GM19438 (cell line): ENCODE data around the gene SHMT1.
"Not testable (repeated sequence)": the region's sequence is repeated elsewhere in the genome, so short reads cannot be mapped to it uniquely, and the experiment has no call there.

Experiments
- ATAC-seq: cut with Tn5 transposase; IDR thresholded peaks from one replicate; pipeline ENCODE4 v1.9.1; 2021; ENCODE audit warnings: low read depth; ENCODE audit not compliant: unreplicated experiment

SHMT1 gene

DNA sequence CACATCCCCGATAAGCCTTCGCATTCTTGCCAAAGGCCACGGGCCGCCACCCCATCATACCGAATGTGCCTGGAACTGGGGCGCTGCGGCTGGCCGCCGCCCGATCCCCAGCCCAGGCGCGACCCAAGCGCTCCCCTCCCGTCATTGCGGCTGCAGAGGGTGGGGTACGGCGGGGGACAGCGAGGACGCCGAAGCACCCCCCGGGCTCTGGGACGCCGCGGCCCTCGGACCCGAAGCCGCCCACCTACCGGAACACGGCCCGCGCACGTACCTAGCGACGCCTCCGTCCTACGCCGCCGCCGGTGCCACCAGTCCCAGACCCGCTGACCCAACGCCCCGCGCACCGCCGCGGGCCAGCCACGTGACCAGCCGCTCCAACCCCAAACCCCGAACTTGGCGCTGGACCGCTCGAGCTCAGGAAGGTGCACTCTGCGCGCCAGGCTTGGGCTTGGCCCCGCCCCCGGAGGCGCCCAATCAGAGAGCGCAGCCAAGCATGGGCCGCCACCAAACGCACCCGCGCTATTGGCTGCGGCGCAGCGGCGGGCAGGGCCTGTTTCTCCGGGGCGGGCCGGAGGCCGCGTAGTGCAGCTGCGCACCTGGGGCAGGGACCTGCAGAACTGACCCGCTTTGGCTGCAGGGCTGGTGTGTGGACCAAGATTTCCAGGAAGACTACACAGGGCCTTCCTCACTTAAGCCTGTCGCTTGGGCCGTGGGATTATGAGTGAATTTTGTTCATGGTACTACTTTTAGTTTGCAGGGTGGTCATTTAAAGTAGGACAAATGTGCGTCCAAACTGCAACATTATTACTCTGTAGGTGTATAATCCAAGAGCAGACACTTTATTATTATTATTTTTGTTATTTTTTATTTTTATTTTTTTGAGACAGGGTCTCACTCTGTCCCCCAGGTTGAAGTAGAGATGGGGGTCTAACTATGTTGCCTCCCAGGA is at the start of gene SHMT1:
Gene SHMT1, minus strand, starts transcription at position 450 of the 949 bp plus-strand sequence. CDS start 7,569 bp downstream, outside the sequence.
- peak; percentile 97 for ATAC-seq

- not testable (repeated sequence) for ATAC-seq
These were observed 48.7 kb upstream of the SHMT1 start for GRCh38 chr17:18412001-18412538.

GRCh38 chr17:18411377-18411864 is 48.1 kb upstream of the SHMT1 start:
- not testable (repeated sequence) for ATAC-seq

DNA sequence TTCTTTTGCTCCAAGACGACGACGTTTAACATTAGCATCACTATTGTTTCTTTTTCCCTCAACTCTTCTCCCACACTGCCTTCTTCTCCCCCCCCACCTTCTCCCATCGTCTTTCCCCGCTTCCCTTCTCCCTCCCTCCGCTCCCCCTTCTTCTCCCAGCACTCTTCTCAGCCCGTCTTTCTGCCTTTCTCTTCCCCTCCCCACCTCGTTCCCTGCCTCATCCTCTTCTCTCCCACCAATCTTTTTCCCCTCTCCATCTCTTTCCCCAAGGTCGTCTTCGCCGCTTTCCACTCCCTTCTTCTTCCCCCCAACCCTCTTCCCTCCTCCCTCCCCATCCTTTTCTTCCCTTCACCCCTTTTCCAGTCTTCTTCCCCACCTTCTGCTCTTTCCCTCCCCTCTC is 47.4 kb upstream of the SHMT1 start:
- ATAC-seq, result not testable (repeated sequence)

- not testable (repeated sequence) for ATAC-seq
These were observed 46.0 kb upstream of the SHMT1 start for GRCh38 chr17:18409321-18409720.

GRCh38 chr17:18408906-18409305 is 45.6 kb upstream of the SHMT1 start:
- not testable (repeated sequence) for ATAC-seq

DNA sequence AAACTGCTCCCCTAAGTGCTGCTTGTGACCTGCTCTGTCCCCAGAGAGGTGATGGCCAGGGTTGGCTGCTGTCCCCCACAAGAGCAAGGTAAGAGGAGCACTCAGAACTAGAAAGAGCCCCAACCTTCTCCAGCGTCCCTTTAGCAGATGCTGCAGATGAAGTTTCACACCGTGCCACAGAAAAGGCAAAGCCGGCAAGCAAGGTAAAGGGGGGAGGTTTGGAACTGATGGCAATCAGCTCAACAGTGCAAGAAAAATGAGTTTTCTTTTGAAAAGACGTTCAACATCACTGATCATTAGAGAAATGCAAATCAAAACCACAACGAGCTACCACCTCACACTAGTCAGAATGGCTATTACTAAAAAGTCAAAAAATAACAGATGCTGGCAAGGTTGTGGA is 40.3 kb upstream of the SHMT1 start:
- peak; percentile 91 for ATAC-seq

DNA sequence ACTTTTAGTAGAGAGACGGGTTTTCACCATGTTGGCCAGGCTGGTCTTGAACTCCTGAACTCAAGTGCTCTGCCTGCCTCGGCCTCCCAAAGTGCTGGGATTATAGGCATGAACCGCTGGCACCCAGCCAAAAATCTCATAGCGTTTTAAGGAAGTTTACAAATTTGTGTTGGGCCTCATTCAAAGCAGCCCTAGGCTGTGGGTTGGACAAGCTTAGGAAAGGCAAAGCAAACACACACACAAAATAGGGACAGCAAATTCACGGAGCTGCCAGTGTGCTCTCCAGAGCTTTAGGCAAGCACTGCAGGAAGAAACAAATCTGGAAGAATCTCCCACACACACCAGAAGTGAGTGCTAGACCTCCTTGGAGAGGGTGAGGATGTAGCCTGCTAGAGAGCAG is 39.8 kb upstream of the SHMT1 start:
- ATAC-seq, result not testable (repeated sequence)

GRCh38 chr17:18401872-18402590 is 38.7 kb upstream of the SHMT1 start:
- not testable (repeated sequence) for ATAC-seq

DNA sequence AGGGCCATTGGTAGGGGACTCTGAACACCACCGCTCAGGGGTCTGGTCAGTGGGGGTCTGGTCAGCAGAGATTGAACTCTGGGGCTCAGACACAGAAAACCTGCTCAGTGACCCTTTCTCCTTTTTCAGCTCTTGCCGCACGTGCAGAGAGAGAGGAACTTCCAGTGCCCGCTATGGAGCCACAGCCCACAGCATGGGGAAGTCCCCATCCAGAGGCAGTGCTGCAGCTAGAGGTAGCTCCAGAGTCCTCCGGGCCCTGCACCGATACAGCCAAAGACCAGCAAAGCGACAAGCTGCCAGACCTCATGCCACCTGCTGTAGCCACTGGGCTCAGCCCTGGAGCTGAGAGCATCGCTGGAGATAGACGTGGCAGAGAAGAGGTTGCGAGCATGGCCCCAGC is 25.4 kb upstream of the SHMT1 start:
- not testable (repeated sequence) for ATAC-seq

GRCh38 chr17:18388266-18388665 is 24.9 kb upstream of the SHMT1 start:
- not testable (repeated sequence) for ATAC-seq

GRCh38 chr17:18387583-18387982 is 24.2 kb upstream of the SHMT1 start:
- not testable (repeated sequence) for ATAC-seq

- ATAC-seq, result not testable (repeated sequence)
These were observed 20.9 kb upstream of the SHMT1 start for GRCh38 chr17:18384271-18384670.

GRCh38 chr17:18383079-18383481 is 19.7 kb upstream of the SHMT1 start:
- ATAC-seq, result not testable (repeated sequence)

GRCh38 chr17:18382441-18383078 is 19.2 kb upstream of the SHMT1 start:
- no peak for ATAC-seq

- no peak for ATAC-seq
These were observed 18.5 kb upstream of the SHMT1 start for GRCh38 chr17:18381953-18382245.

- ATAC-seq, result no peak
These were observed 18.0 kb upstream of the SHMT1 start for GRCh38 chr17:18381158-18381952.

DNA sequence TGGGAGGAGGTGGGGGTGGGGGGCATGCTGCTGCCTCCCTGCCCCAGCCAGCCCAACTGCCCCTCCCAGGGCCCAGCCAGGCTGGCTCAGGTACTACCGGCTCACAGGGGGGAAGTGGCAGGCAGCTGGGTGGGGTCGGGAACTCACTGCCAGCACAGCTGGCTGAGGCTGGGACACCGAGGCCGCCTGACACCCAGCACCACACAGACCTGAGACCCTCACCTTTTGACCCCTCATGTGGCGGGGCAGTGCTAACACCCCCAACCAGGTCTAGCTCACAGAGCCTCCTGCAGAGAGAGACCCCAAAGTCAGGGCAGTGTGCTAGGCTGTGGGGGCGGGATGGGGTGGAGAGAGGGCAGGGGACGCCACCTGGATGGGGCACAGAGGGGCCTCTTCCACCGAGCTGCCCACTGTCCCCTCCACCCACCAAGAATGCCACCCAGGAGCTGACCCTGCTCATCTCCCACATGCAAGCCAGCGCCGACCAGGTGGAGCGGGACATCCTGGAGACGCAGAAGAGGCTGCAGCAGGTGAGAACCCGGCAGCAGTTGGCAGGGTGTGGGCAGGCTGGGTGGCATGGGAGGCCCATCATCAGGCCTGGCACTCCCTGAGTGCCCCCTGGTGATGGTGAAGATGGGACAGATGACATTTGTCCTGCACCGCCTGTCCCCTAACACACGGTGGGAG is 17.3 kb upstream of the SHMT1 start:
- no peak for ATAC-seq
